Fibroblast of the aortic adventitia (primary cell): ENCODE data around the gene PCDHGB5. TPM values are rescaled to one million over a fixed set of nuclear protein-coding genes. Genes with fewer than 3 reads are reported as not detected.
A peak's percentile ranks its signal among the peaks of the same experiment; 100 is the strongest.

Source experiments
- DNase-seq: peaks from one replicate; pipeline ENCODE4 v3.0.0-alpha.2; 2010; ENCODE audit warnings: low read depth
- H3K4me3 ChIP-seq: 2 replicates; pipeline ENCODE4 v1.5.1; 2011; ENCODE audit warnings: low read depth, mild to moderate bottlenecking, control low read depth, low read length, moderate library complexity
- total RNA-seq: library from RNA; depleted of rRNA; stranded (reverse); fragments of >200 nt; gene quantifications from 2 replicates; pipeline ENCODE4 v1.2.3, GENCODE V29; 2012; ENCODE audit warnings: low replicate concordance
- TF ChIP-seq, protein P1 (sequence below): IDR thresholded peaks from 2 replicates; pipeline ENCODE4 v1.5.1; 2011; ENCODE audit warnings: mild to moderate bottlenecking, low read length, control low read depth, inconsistent platforms; ENCODE audit not compliant: insufficient read depth

Gene PCDHGB5
- 8.5 and 19.9 TPM in 2 replicates for total RNA-seq

DNA sequence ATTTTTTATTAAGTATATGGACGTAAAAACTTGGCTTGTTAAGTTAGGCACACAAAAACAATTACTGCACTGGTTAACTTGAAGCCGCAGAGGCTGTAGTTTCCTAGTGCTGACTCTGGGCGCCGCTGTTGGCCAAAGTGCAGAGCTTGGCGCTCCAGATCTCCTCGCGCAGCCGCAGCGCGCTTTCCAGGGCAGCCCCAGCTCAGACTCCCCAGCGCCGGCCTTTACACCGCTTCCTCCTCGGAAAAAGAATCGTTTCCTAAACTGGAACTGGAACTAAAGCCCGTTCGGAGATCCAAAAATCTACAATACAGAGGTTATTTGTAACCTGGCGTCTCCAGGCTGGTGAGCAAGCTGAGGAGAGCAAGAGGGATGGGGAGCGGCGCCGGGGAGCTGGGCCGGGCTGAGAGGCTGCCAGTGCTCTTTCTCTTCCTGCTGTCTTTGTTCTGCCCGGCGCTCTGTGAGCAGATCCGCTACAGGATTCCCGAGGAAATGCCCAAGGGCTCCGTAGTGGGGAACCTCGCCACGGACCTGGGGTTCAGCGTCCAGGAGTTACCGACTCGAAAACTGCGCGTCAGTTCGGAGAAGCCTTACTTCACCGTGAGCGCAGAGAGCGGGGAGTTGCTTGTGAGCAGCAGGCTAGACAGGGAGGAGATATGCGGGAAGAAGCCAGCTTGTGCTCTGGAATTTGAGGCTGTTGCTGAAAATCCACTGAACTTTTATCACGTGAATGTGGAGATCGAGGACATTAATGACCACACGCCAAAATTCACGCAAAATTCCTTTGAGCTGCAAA, at the start of gene PCDHGB5:
TSS of gene PCDHGB5 (plus strand) at position 192 of the 796 bp plus-strand sequence. CDS start at position 373, 181 bp downstream.
- peak; percentile 71 for DNase-seq
- TF ChIP-seq, protein P1, sequence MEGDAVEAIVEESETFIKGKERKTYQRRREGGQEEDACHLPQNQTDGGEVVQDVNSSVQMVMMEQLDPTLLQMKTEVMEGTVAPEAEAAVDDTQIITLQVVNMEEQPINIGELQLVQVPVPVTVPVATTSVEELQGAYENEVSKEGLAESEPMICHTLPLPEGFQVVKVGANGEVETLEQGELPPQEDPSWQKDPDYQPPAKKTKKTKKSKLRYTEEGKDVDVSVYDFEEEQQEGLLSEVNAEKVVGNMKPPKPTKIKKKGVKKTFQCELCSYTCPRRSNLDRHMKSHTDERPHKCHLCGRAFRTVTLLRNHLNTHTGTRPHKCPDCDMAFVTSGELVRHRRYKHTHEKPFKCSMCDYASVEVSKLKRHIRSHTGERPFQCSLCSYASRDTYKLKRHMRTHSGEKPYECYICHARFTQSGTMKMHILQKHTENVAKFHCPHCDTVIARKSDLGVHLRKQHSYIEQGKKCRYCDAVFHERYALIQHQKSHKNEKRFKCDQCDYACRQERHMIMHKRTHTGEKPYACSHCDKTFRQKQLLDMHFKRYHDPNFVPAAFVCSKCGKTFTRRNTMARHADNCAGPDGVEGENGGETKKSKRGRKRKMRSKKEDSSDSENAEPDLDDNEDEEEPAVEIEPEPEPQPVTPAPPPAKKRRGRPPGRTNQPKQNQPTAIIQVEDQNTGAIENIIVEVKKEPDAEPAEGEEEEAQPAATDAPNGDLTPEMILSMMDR = peak; percentile 67
- H3K4me3 ChIP-seq = peak within 1 kb of the TSS; percentile 62

DNA sequence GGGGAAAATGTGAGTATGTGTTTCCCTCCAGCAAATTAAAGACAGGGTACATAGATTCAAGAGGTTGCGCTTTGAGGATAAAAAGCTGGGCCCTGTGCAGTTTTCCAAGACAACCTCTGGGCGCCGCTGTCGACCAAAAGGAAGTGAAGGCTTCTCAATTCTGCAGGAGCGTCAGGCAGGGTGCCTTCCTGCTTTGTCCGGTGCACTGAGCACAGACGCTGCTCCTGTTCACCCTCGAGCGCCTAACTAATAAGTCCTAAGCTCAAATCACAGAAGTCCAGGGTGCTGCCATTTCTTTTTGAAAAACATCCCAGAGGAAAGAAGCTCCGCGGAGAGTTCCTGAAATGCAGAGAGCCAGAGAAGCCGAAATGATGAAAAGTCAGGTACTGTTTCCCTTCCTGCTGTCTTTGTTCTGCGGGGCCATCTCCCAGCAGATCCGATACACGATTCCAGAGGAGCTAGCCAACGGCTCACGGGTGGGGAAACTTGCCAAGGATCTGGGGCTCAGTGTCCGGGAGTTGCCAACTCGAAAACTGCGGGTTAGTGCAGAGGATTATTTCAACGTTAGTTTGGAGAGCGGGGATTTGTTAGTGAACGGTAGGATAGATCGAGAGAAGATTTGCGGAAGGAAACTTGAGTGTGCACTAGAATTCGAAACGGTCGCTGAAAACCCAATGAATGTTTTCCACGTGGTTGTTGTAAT, 47.7 kb upstream of the PCDHGB5 start, which contains the start of gene PCDHGB1:
TSS of gene PCDHGB1 (plus strand) at position 183 of the 703 bp plus-strand sequence. CDS start at position 345, 162 bp downstream.
- TF ChIP-seq, protein P1 = peak; percentile 69
- peak within 1 kb of the TSS; percentile 58 for H3K4me3 ChIP-seq
- peak; percentile 67 for DNase-seq

DNA sequence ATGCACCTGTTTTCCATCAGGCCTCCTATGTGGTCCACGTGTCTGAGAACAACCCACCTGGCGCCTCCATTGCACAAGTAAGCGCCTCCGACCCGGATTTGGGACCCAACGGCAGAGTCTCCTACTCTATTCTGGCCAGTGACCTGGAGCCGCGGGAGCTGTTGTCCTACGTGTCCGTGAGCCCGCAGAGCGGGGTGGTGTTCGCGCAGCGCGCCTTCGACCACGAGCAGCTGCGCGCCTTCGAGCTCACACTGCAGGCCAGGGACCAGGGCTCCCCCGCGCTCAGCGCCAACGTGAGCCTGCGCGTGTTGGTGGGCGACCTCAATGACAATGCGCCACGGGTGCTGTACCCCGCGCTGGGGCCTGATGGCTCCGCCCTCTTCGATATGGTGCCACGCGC, 46.2 kb upstream of the PCDHGB5 start:
- H3K4me3 ChIP-seq = no peak overlapping the region
- TF ChIP-seq, protein P1 = no peak
- DNase-seq = no peak

DNA sequence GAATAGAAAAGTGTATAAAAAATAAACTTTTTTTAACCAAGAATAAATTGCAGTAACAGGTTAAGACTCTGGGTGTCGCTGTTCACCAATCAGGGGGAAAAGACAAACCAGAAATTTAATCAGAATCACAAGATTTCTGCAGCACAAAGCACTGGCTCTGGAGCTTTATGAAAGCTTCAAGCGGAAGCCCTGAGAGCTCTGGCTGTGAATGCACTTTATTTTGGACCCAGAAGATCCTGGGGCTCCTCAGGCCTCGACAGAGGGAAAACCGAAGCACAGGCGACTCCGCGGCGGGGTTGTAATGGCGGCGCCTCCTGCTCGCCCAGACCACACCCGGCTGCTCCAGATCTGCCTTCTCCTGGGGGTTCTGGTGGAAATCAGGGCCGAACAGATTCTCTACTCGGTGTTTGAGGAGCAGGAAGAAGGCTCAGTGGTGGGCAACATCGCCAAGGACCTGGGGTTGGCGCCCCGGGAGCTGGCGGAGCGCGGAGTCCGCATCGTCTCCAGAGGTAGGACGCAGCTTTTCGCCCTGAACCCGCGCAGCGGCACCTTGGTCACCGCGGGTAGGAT, 42.8 kb upstream of the PCDHGB5 start, which contains the start of gene PCDHGA4:
TSS of gene PCDHGA4 (plus strand) at position 122 of the 570 bp plus-strand sequence. CDS start at position 209, 87 bp downstream.
- H3K4me3 ChIP-seq = peak within 1 kb of the TSS; percentile 46
- TF ChIP-seq, protein P1 = peak; percentile 52
- DNase-seq = peak; percentile 53

DNA sequence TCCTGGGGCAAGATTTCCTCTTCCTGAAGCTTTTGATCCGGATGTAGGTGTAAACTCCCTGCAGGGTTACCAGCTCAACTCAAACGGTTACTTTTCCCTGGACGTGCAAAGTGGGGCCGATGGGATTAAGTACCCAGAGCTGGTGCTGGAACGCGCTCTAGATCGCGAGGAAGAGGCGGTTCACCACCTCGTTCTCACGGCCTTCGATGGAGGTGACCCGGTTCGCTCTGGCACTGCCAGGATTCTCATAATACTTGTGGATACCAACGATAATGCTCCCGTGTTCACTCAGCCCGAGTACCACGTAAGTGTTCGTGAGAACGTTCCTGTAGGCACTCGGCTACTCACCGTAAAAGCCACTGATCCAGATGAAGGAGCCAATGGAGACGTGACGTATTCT, 42.1 kb upstream of the PCDHGB5 start:
- DNase-seq = no peak
- TF ChIP-seq, protein P1 = no peak
- H3K4me3 ChIP-seq = no peak overlapping the region

DNA sequence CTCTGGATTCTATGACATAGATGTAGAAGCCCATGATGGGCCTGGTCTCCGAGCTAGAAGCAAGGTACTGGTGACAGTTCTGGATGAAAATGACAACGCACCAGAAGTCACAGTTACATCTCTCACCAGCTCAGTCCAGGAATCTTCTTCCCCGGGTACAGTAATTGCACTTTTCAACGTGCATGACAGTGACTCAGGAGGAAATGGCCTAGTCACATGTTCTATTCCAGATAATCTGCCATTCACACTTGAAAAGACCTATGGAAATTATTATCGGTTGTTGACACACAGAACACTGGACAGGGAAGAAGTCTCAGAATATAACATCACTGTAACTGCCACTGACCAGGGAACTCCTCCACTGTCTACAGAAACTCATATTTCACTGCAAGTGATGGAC, 41.6 kb upstream of the PCDHGB5 start:
- TF ChIP-seq, protein P1 = no peak
- no peak overlapping the region for H3K4me3 ChIP-seq
- no peak for DNase-seq
